GM19328 (cell line): ENCODE data around the gene ACRV1.
A peak's percentile ranks its signal among the peaks of the same experiment; 100 is the strongest.

Source experiments
- ATAC-seq: cut with Tn5 transposase; IDR thresholded peaks from one replicate; pipeline ENCODE4 v1.9.1; 2021; ENCODE audit warnings: mild to moderate bottlenecking, moderate library complexity; ENCODE audit not compliant: unreplicated experiment

ACRV1 gene

DNA sequence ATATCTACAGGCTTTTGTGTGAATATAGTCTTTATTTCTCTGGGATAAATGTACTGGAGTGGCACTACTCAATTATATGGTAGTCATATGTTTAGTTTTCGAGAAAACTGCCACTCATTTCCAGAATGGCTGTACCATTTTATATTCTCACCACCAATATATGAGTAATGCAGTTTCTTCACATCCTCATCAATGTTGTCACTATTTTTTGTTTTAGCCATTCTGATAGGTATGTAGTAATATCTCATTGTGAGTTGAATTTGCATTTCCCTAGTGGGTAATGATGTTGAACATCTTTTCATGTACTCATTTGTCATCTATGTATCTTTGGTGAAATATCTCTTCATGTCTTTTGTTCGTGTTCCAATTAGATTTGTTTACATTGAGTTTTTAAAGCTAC lies 18.0 kb downstream of the ACRV1 start:
- ATAC-seq, result no peak

DNA sequence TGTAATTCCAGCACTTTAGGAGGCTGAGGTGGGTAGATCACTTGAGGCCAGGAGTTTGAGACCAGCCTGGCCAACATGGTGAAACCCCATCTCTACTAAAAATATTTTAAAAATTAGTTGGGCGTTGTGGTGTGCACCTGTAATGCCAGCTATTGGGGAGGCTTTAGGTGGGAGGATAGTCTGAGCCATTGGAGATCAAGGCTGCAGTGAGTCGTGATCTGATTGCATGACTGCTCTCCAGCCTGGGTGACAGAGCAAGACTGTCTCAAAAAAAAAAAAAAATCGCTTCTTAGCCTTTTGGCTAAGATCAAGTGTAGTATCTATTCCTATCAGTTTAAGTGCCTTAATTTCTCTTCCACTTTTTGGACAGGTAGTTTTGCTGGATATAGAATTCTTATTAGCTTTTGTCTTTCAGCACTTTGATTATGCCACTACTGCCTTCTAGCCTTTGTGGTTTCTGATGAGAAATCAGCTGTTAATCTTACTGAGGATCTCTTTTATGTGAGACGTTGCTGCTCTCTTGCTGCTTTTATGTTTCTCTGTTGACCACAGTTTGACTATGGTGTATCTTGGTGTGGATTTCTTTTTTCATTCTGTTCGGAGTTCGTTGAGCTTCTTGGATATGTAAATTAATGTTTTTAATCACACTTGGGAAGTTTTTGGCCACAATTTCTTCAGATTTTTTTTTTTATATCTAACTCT lies 31.0 kb downstream of the ACRV1 start:
- no peak for ATAC-seq

DNA sequence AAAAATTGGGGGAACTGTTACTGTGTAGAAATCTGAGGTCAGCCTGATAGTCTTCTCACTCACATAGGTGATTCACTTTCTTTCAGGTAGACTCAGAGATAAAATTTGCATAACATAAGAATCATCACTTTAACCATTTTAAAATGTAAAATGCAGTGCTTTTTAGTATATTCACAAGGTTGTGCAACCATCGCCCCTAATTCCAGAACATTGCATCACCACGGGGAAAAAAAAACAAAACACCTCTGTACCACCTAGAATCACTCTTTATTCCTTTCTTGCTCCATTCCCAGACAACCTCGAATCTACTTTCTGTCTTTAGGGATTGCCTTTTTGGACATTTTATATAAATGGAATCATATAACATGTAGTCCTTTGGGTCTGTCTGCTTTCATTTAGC lies 34.8 kb downstream of the ACRV1 start:
- ATAC-seq, result no peak

DNA sequence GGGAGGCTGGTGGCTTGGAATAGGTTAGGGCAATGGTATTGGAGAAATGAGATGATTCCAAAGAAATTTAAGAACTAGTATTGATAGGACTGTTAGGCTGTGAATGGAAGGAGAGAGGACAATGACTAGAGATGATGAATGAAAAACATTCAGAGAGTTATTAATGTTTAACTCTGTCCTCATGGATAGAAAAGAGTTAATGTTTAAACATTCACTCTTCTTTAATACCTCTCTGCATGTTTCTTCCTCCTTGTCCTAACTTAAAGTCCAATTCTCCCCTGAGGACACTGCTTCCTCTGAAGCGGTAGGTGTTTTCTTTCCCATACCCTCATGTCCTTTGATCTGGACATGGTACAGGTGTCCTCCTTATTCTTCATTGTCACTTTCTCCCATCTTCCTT lies 42.3 kb downstream of the ACRV1 start:
- ATAC-seq, result no peak

DNA sequence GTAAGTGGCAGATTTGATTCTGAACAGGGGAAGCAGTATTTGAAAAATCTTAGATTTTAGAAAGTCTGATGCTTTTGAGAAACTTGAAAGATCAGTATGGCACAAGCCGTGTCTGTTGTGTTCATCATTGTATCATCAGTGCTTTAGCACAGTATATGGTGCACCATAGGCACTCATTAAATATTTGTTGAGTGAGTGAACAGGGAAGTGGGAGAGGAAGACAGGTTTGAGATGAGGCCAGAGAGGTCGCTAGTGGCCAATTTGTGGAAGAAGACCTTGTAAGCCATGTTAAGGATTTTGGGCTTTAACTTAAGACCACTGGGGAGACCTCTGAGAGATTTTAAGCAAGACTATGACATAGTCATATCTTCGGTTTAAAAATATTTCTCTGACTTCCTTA lies 42.8 kb downstream of the ACRV1 start:
- ATAC-seq, result no peak

DNA sequence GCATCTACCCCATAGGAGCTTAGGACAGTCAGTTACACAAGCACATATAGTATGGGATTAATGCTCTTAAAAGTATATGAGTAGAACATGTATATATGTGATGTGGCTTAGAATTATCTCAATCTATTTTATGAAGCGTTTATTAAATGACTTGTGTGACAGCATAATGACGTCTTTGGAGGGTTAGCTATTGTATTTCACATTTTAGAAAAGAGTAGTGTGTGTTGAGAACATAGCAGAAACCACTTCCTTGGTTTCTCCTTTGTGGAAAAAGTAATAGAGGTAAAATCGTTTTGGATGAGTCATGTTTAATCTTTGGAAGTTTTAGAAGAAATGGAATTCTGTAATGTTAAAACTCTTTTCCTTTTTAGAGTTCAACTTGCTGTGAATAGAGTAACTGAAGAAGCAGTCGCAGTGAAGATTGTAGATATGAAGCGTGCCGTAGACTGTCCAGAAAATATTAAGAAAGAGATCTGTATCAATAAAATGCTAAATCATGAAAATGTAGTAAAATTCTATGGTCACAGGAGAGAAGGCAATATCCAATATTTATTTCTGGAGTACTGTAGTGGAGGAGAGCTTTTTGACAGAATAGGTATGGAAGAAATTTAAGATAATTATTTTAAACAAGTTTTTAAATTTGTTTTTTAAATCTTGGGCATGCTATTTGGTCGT lies 53.3 kb downstream of the ACRV1 start:
- ATAC-seq, result no peak

DNA sequence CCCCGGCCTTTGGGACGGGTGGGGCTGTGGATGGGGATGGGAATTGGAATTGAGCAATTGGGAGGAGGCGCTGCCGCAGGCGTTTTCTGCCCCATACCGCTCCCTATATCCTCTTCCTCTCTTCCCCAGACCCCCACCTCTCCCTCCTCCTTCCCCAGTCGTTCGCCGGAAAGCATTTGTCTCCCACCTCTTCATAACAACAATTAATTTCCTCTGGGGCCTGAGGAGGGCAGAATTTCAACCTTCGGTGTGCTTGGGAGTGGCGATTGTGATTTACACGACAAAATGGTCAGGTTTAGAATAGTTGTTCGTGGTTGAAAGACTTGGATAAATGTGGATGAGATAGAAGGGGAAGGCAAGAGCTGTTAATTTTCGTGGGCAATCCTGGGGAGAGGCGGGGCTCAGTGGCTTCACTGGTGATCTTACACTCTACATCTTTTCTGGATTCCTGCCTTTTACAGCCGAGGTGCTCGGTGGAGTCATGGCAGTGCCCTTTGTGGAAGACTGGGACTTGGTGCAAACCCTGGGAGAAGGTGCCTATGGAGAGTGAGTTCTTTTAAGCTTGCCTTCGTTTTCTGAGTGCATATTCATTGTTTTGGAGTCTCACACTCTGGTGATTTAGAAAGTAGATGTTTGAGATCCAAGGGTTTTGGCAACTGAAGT lies 54.2 kb downstream of the ACRV1 start:
- peak; percentile 14 for ATAC-seq

DNA sequence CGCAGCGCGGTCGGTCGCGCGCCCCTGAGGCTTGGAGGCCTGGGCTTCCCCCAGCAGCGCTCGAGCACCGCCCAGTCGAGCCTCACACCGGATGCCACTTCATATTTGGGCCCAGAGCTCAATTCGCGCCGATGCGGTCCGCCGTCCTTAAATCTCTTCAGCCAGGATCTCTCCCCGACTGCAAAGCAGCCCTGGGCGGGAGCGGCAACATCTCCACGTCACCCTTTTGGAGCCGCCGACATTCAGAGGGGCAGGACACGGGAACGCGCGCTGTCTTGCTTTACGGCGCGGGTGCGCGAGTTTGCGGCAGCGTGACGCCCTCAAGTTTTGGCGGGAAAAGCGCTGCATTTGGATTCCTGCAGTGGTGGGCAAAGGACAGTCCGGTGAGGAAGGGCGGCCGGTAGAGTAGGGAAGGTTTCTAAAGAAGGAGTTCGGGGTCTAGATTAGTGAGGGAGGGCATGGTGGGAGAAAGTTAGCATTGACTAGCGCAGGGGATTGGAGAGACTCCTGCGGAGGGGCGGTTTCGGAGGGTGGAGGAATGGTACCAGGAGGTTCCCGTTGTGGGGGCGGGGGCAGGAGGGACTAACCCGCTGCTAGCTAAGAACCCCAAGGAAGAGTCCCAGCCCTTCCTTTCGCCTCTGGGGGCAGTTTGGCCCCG lies 54.9 kb downstream of the ACRV1 start:
- ATAC-seq, result peak; percentile 84

DNA sequence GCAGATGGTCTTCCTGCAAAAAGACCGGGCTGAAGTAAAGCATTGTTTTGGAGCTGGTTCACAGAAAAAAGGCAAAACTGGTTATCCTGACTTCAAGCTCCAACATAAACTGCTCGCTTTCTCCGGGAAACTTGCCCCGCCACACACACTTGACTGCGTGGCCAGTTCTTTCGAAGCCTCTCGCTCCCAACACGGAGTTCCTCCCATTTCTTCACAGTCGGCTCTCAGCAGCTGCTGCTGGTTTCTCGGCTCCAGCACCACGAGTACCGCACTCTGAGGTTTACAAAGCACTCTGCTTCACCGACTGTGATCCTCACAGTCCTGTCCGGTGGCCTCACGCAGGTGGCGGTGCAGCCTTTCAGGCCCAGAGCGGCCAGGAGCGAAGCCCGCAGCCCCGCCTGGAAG lies 55.4 kb downstream of the ACRV1 start:
- ATAC-seq, result no peak

DNA sequence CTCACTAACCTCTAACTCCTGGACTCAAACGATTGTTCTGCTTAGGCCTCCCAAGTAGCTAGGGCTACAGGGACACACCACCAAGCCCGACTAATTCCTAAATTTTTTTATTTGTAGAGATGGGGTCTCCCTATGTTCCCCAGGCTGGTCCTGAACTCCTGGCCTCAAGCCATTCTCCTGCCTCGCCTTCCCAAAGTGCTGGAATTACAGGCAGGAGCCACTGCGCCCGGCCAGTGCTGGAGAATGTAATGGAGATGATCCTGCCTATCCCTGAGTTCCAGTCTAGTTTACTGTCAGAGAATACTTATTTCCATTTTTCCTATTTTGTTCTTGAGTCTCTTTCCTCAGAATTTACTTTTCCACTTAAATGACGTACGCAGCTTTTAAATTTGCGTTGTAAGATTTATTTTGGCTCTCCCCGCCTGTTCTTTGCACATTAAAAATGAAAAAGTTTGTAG lies 55.9 kb downstream of the ACRV1 start, which contains the start of gene CHEK1:
Gene CHEK1 (plus strand): TSS at position 408 of the 458 bp plus-strand sequence. CDS start 1,606 bp downstream, outside the sequence.
- ATAC-seq, result no peak

DNA sequence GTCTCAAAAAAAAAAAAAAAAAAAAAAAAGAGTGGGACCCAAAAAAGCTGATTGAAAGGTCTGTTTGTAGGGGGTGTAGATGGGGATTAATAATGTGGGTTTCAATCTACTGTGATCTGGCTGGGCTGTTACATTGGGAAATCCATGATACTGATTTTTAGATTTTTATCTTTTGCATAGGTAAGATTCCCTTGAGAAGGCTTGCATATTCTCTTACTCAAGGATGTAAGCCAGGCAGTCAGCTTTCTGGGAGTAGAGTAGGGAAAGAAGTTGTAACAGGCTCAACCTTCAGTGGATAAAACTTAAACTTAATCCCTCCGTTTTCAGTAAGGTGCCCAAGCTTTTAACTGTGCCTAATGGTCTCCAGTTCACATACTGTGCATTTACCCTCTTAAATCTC lies 57.6 kb downstream of the ACRV1 start:
- no peak for ATAC-seq

DNA sequence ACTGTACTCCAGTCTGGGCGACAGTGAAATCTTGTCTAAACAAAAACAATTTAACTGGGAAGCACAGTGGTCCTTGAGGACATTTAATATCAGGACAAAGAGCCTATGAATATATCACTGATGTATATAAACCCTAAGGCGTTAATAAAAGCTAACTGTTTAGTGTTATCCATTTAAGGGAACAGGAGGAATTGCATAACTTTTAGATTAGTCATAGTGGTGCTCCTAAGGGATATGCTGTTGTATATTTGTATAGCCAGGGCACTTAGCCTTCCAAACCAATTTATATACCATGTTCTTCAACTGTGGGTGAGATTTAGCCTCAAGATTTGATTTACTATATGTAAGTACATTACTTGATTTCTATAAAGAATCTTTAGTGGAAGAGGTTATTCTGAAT lies 58.7 kb downstream of the ACRV1 start:
- ATAC-seq, result no peak
